ENCODE data around the gene ETNPPL.

- no peak for TF ChIP-seq EZH2 (IDR thresholded peaks at IDR 0.05; ENCODE audit: borderline replicate concordance, low read depth, low read length, severe bottlenecking)
- no peak for TF ChIP-seq POLR2A (IDR thresholded peaks at IDR 0.05; ENCODE audit: low read depth, low read length)
- TF ChIP-seq CTCF (IDR thresholded peaks at IDR 0.05; ENCODE audit: extremely low read depth in 1 of 2, insufficient read depth in 1 of 2, low read depth in 1 of 2, low read length in 2 of 2): no peak
Observed at GRCh38 chr4:108706289-108706688, 56.6 kb downstream of the ETNPPL start.

Data from endothelial cell of umbilical vein (primary cell).